ENCODE measurements around the gene NVL. TPM values are rescaled to one million over a fixed set of nuclear protein-coding genes. Genes with fewer than 3 reads are reported as not detected.

The NVL gene
- total RNA-seq, 2 donors from 2014 or later: 36.2 to 64.3 TPM

DNA sequence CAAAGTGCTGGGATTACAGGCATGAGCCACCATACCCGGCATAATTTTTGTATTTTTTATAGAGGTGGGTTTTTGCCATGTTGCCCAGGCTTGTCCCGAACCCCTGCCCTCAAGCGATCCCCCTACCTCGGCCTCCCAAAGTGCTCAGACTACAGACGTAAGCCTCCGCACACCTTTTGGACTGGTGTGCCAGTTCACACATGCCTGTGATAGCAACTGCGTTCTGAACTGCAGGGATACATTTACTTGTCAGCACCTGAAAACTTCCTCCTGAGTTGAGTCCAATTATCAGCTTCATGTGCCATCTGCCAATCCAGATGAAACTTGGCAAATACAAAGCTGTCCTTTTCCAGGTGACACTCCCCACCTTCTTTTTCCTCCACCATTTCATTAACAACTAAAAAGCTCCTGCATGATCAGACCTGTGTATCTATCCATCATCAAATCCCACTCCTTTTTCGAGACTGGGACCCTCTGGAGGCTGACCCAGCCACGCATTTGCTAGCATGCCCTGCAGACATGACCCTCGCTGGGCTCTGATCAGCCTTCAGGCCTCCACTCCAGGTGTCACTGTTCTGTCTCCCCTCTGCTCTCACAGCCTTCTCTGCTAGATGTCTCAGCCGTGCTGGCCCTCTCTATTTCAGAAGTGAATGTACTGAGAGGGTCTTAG is 149.1 kb downstream of the NVL start:
- Mint-ChIP-seq H3K36me3 (peaks cover 11% of the 10 kb centered on the region), H3K4me1 (ENCODE audit: low read depth in 2 of 2) (peaks cover 30% of the 10 kb centered on the region in 2 donors), H3K27me3 (no peaks in the 10 kb centered on the region), H3K27ac (peak overlapping the region; percentile 91 to 94), H3K4me3 (no peak overlapping the region), H3K9me3 (no peaks in the 10 kb centered on the region)
- ATAC-seq: no peak
- DNase-seq (ENCODE audit: low spot score): no peak

- no peak overlapping the region for H3K27ac Mint-ChIP-seq
- peaks cover 13 to 15% of the 10 kb centered on the region in 2 donors for H3K4me1 Mint-ChIP-seq (ENCODE audit: low read depth in 2 of 2)
- H3K27me3 Mint-ChIP-seq: peaks cover 0 to 6% of the 10 kb centered on the region in 2 donors
- DNase-seq (ENCODE audit: low spot score): no peak
- H3K9me3 Mint-ChIP-seq: no peaks in the 10 kb centered on the region
- no peaks in the 10 kb centered on the region for H3K36me3 Mint-ChIP-seq
- no peak for ATAC-seq
- H3K4me3 Mint-ChIP-seq: no peak overlapping the region
Measured at GRCh38 chr1:224178894-224179293, 151.1 kb downstream of the NVL start.

- Mint-ChIP-seq H3K36me3 (no peaks in the 10 kb centered on the region), H3K27ac (no peak overlapping the region), H3K9me3 (no peaks in the 10 kb centered on the region), H3K4me3 (no peak overlapping the region), H3K27me3 (peaks cover 0 to 6% of the 10 kb centered on the region in 2 donors), H3K4me1 (ENCODE audit: low read depth in 2 of 2) (peaks cover 10 to 13% of the 10 kb centered on the region in 2 donors)
- ATAC-seq: no peak
- no peak for DNase-seq (ENCODE audit: low spot score)
Measured at GRCh38 chr1:224177356-224177999, 152.5 kb downstream of the NVL start.

Other genes starting within 250 kb of the NVL start
- gene FBXO28, start 216.1 kb downstream of the NVL start, total RNA-seq: 10 to 100 TPM; 28.1 to 32.4 TPM
- gene DEGS1, start 146.9 kb downstream of the NVL start, total RNA-seq: 10 to 100 TPM; 60.3 to 92.7 TPM
- 10 to 100 TPM; 36.3 to 53.5 TPM for gene CNIH4, start 26.7 kb upstream of the NVL start, total RNA-seq
- 100 to 1,000 TPM in 1 of 2 donors, 10 to 100 TPM in 1; 87.7 to 103 TPM for gene WDR26, start 104.6 kb upstream of the NVL start, total RNA-seq